ENCODE data around the gene CDCA4.

The CDCA4 gene

DNA sequence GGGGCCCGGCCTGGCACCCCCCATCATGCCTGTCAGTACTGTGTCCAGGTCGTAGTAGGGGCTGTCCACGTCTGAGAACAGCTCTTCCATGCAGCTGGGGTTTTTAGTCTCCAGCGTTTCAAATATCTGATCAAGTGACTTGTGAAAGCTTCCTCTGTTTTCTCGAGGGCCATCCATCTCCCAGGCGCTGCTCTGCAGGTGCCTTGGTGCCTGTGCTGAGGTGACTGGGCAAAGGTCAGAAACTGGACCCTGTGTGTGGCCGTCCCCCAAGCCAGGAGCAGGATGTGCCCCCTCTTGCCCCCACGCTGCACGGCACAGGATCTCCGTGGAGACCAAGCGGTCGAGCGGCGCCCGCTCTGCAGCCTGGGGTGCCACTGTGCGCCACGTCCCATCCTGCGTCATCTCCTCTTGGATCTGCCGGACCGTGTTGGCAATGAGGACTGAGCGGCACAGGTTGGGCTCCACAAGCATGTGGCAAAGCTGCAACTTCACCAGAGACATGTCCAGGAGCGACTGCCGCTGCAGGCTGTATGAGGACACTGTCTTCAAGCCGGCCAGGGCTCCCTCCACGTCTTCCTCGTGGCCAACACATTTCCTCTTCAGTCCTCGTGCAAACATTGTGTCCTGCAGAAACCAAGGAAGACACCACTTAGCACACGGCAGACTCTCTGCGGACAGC, 9.4 kb downstream of the CDCA4 start:
- no peak for DNase-seq

DNA sequence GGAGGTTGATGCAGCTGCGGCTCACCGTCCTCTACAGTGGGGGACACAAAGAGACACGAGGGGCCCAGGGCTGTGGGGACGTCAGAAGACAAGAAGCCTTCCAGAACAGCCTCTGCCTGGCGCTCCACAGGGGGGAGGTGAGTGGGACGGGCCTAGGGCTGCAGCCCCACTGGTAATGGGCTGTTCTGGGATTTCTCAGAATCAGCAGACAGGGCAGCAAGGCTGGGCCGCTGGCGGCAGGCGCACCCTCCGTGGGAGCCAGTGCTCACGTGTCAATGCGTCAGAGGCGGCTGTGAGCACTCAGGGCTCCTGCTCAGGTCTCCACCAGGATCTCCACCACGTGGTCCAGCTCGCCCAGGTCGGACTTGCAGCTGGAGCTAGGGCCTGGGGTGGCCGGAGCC, 10.0 kb downstream of the CDCA4 start:
- DNase-seq: no peak

DNA sequence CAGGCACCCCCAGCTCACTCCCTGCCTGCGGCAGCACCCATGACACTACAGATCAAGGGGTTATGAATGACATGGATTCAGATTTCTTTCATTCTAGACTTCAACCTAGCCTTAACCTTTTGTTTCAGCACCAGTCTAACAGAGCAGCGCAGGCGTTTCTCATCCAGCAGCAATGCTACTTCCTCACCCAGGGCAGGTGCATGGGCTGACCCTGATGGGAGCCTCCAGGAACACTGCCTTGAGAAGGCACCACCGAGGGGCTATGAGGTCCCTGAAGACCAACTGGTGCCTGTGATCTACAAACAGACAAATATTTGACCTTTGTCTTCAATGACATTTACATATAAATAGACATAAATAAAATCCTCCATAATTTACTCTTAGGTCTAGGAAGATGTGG, 10.8 kb downstream of the CDCA4 start:
- DNase-seq: no peak

GRCh38 chr14:105007593-105008264, 13.2 kb downstream of the CDCA4 start:
- DNase-seq: no peak

GRCh38 chr14:105006831-105007592, 13.9 kb downstream of the CDCA4 start:
- DNase-seq: no peak

- DNase-seq: no peak
These were observed 14.7 kb downstream of the CDCA4 start for GRCh38 chr14:105005929-105006830.

DNA sequence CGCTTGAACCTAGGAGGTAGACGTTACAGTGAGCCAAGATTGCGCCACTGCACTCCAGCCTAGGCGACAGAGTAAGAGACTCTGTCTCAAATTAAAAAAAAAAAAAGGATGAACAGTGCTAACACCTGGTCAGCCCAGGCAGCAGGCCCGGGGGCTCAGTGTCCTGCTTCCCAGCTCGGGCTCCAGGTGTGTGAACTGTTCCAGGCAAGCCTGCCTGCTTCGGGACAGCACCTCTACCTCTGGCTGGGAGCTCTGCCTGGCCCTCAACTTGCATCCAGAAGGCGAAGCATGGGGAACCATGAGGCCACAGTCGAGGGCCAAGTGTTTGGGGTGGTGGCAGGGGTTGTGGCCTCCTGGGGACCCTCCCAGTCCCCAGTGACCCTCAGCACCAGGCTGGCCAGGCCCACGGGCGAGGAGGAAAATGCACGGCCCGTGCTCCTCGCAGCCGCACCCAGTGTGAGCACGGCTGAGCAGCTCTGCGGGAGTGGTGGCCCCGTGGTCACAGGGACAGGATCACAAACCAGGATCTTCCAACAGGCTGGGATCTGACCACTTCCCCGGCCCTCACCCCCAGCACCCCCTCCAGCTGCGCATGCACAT, 15.5 kb downstream of the CDCA4 start:
- no peak for DNase-seq

GRCh38 chr14:104999361-104999760, 21.5 kb downstream of the CDCA4 start:
- no peak for DNase-seq

- DNase-seq: no peak
These were observed 22.1 kb downstream of the CDCA4 start for GRCh38 chr14:104998801-104999200.

- DNase-seq: no peak
These were observed 24.4 kb downstream of the CDCA4 start for GRCh38 chr14:104996483-104996882.

DNA sequence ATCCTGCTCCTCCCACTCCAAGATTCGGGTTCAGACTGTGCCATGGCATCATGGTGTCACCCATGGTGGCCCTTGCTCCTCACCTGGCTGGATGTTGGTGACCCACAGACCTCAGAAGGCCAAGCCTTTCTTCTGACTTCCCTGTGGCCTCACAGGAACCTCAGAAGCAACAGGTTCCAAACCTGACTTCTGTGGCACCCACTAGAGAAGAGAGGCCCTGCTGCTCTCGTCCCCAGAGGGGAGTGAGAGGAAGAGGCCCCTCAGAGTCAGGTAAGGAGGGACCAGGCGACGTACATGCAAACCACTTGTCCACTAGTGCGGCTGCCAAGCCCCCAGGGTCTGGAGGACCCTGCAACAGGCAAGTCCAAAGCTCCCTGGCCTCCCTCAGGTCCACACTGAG, 24.9 kb downstream of the CDCA4 start:
- no peak for DNase-seq

DNA sequence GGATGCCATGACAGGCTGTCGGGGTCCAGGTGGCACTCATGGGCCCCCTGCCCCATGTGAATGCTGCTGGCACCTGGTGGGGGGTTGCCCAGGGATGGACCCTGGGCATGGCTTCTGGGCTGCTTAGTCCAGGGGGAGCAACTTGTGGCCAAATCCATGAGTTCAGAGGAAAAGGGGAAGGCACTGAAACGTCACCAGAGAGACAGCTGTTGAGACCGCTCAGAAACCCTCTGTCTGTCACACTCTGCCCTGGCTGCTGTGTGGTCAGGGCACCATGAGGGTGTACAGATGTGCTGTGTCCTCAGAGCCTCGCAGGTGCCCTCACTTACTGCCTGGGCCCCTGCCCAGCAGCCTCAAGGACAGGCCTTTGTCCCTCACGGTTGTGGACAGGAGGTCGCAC, 25.9 kb downstream of the CDCA4 start:
- DNase-seq: no peak

- no peak for DNase-seq
These were observed 26.9 kb downstream of the CDCA4 start for GRCh38 chr14:104993808-104994591.

DNA sequence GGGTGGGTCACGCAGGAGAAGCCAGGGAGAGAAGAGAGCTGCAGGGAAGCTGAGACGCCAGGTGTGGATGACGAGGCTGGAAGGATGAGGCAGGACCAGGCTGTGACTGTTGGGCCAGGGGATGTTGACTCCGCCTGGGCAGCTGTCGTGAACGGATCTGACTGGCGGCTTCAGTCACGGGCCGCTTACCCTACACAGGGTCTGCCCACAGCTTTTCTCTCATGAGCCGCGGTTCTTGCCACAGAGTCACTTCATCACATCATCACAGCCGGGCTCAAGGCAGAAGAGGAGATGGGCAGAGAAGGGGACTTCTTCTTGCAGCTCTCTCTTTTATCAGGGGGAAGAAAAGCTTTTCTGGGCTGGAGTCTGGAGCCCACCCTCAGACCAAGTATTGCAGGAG, 27.6 kb downstream of the CDCA4 start:
- DNase-seq: no peak

DNA sequence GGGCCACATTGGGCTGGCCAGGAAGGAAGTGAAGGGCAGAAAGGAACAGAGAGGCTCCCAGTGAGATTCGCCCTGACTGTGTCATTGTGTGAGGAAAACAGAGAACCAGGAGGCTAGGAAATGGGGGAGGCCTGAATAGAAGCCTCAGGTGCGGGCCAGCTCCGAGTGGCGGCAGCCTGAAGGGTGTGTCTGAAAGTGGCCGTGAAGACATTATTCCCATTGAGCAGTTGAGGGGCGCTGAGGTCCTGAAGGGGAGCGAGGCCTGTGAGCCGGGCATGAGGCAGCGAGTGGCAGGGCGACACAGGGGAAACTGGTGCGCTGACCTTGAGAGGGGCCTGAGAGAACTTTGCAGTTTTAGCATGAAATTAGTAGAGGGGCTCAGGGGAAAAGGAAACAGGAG, 28.4 kb downstream of the CDCA4 start:
- DNase-seq: no peak

GRCh38 chr14:104991896-104992230, 29.0 kb downstream of the CDCA4 start:
- no peak for DNase-seq

DNA sequence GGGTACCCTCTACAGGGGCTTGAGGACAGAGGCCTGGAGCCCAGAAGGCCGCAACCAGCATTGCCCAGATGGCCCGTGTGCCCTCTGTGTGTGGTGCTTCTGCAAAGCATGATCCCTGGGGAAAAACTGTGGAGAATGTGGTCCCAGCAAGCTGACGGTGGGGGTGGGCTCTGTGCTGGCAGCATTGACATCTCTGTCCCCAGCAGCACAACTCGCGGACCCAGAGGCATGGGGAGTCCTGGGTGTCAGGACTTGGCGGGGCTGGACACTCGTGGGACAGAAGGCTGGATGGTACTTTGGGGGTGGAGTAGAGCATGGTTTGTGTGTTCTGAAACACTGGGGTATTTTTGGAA, 31.0 kb downstream of the CDCA4 start:
- DNase-seq: no peak

GRCh38 chr14:104989236-104989950, 31.5 kb downstream of the CDCA4 start:
- no peak for DNase-seq

GRCh38 chr14:104986487-104987164, 34.3 kb downstream of the CDCA4 start:
- no peak for DNase-seq

DNA sequence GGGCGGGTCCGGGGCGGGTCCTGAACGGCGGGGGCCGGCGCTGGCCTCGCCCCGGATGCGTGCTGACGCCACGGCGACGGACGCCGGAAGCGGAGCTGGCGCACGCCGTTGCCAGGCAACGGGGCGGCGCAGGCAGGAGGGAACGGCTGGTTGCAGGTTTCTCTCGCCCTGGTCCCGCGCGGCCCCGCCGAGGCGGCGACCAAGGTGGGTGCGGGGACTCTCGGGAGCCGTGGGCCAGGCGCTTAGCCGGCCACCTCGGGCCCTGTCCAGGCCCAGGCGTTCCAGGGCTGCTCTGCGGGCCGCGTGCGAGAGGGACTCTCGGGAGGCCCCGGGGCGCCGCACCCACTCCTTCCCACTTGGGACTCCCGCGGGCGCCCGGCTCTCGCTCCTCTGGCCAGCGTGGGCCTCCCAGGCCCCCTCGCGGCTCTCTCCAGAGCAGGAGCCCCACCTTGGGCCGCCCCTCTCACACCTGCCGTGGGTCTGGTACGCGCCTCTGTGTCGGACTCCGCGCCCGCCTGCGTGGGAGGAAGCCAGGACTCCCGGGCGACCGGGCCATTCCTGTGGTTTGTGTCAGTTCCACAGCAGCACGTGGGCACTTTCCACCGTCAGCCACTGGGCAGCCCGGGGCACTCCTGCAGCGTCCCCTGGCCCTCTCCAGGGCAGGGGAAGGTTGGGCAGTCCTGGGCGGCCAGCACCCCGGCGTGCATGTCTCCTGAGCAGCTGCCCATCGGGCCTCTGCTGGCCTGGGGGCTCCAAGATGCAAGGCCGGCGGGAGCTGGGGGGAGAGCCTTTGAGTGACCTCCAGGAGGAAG, 35.0 kb downstream of the CDCA4 start, which contains the start of gene CLBA1:
CLBA1 (plus strand) TSS at position 114 of the 812 bp plus-strand sequence; CDS start at position 758, 644 bp downstream.
- DNase-seq: peak; percentile 74 to 78

Data from activated CD4-positive, alpha-beta T cell treated with anti-CD3 and anti-CD28 coated beads, Interleukin-2, amount 50 U/mL, for 4 hours (primary cell).